Neural cell (in vitro differentiated cells): ENCODE results near the gene COQ9.

ENCODE experiments used
- CTCF ChIP-seq: fragments of 450-650 bp; IDR thresholded peaks from 2 replicates; pipeline ENCODE4 v1.5.1; 2014; ENCODE audit warnings: antibody characterized with exemption, mild to moderate bottlenecking, moderate library complexity; ENCODE audit not compliant: poor library complexity, severe bottlenecking
- EZH2 ChIP-seq: fragments of 200-600, 300-800 bp; shearing (Covaris generic), sonication (generic); IDR thresholded peaks from 2 replicates; pipeline ENCODE4 v1.6.1; 2014; ENCODE audit warnings: antibody characterized with exemption, low read length, borderline replicate concordance, mild to moderate bottlenecking; ENCODE audit not compliant: insufficient read depth, poor library complexity, severe bottlenecking
- RAD21 ChIP-seq: fragments of 450-650 bp; conservative IDR thresholded peaks from 2 replicates; pipeline ENCODE4 v1.6.1; 2014; ENCODE audit warnings: antibody characterized with exemption, mild to moderate bottlenecking, moderate library complexity

GRCh38 chr16:57480754-57481230, 33.5 kb downstream of the COQ9 start:
- TF ChIP-seq EZH2, result no peak
- no peak for TF ChIP-seq RAD21
- TF ChIP-seq CTCF, result no peak
